Natural killer cell treated with Interleukin-12 subunit alpha and Interleukin-12 subunit beta and Interleukin-15 and Interleukin-18, amount 100 ng/mL, for 72 hours (primary cell): ENCODE measurements around the gene CCDC73. TPM values are rescaled to one million over a fixed set of nuclear protein-coding genes. Genes with fewer than 3 reads are reported as not detected.
"Not testable (repeated sequence)": the region's sequence is repeated elsewhere in the genome, so short reads cannot be mapped to it uniquely, and the experiment has no call there.

Source experiments
- ATAC-seq, 2 donors: fragments of 150-1000 bp; cut with Tn5 transposase in 1 of 2; sonication (Bioruptor Pico), chemical (Tn5 transposase) in 1 of 2; 2 replicates each; pipeline ENCODE4 v1.10.0; 2021
- DNase-seq: peaks from one replicate; pipeline ENCODE4 v3.0.0; 2022; ENCODE audit warnings: low spot score
- H3K27ac Mint-ChIP-seq, 2 donors: 1 replicate in 1 of 2; 2 replicates in 1 of 2; pipeline ENCODE4 v1.8.0; 2022; ENCODE audit warnings: mixed read lengths in 2 of 2, mild to moderate bottlenecking in 1 of 2, moderate library complexity in 1 of 2
- H3K27me3 Mint-ChIP-seq, 2 donors: 1 replicate in 1 of 2; 2 replicates in 1 of 2; pipeline ENCODE4 v1.8.0; 2022; ENCODE audit warnings: mixed read lengths in 2 of 2
- H3K36me3 Mint-ChIP-seq: one replicate; pipeline ENCODE4 v1.8.0; 2022; ENCODE audit warnings: mixed read lengths
- H3K4me1 Mint-ChIP-seq, 2 donors: 1 replicate in 1 of 2; 2 replicates in 1 of 2; pipeline ENCODE4 v1.8.0; 2022; ENCODE audit warnings: low read depth in 2 of 2, mixed read lengths in 2 of 2, mild to moderate bottlenecking in 1 of 2
- H3K4me3 Mint-ChIP-seq: one replicate; pipeline ENCODE4 v1.8.0; 2022; ENCODE audit warnings: mixed read lengths
- H3K9me3 Mint-ChIP-seq: 2 replicates; pipeline ENCODE4 v1.8.0; 2022; ENCODE audit warnings: mixed read lengths
- total RNA-seq, 2 donors: library from RNA; stranded (reverse); gene quantifications; one replicate each; pipeline ENCODE4 v1.2.3, GENCODE V29; 2022

CCDC73 gene
- total RNA-seq, 2 donors from 2014 or later: 0.10 TPM; not detected in 1

- Mint-ChIP-seq H3K4me1 (peaks cover 0 to 10% of the 10 kb centered on the region in 2 donors), H3K27me3 (peaks cover 3 to 13% of the 10 kb centered on the region in 2 donors)
- H3K4me3 Mint-ChIP-seq, ATAC-seq, H3K9me3 Mint-ChIP-seq, DNase-seq, H3K27ac Mint-ChIP-seq, H3K36me3 Mint-ChIP-seq: not testable (repeated sequence)
Observed at GRCh38 chr11:32823617-32824016, 29.2 kb upstream of the CCDC73 start.

DNA sequence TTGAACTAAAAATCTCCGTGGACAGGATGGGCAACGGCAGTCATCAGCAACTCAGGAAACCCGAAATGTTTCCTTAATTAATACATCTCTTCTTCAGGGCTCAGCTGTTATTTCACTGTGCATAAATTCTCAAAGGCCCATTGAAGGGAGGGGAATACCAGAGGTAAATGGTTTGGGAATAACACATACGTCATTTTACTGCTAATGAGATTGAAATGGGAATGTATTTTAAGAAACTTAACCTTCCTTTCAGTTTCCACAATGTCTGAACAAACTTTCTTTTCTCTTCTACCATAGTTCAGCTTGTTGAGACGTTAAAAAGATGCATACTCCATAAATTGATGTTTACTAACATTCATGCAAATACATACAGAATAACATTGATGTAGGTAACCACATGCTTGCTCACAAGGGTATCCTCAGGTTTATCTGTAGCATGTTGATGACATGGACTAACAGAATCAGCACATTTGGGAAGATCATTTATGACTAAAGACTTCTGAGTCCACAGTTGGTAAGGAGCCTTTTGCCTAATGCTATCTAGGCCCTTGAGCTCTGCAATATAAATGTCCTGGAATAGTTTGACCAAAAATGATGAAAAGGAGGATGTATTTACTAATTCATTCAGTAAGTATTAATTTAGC, 27.6 kb upstream of the CCDC73 start:
- Mint-ChIP-seq H3K4me1 (peaks cover 0 to 10% of the 10 kb centered on the region in 2 donors), H3K27ac (no peak overlapping the region), H3K4me3 (no peak overlapping the region), H3K9me3 (no peaks in the 10 kb centered on the region), H3K36me3 (no peaks in the 10 kb centered on the region), H3K27me3 (peaks cover 7 to 16% of the 10 kb centered on the region in 2 donors)
- DNase-seq (no peak), ATAC-seq (no peak)

DNA sequence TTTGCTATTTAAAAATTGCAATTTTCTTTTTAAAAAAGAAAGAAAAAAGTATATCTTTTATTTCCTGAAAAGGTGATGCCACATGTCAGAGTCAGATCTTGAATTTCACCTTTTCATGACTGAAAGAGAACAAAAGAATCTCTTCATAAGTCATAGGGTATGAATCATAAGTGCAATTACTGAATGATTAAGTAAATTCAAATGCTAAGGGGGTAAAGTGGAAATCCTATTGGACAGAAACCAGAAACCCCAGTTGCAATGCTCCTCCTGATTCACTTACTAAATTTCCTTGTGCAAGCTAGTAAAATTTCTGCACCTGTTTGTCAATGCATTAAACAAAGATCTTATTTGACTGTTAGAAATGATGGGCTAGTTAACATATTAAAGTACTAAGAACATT, 27.1 kb upstream of the CCDC73 start:
- ATAC-seq (peak in 1 of 2 donors; percentile 38), DNase-seq (no peak)
- H3K9me3 Mint-ChIP-seq: no peaks in the 10 kb centered on the region
- peaks cover 0 to 10% of the 10 kb centered on the region in 2 donors for H3K4me1 Mint-ChIP-seq
- H3K36me3 Mint-ChIP-seq: no peaks in the 10 kb centered on the region
- H3K27ac Mint-ChIP-seq: no peak overlapping the region
- no peak overlapping the region for H3K4me3 Mint-ChIP-seq
- H3K27me3 Mint-ChIP-seq: peaks cover 7 to 16% of the 10 kb centered on the region in 2 donors

DNA sequence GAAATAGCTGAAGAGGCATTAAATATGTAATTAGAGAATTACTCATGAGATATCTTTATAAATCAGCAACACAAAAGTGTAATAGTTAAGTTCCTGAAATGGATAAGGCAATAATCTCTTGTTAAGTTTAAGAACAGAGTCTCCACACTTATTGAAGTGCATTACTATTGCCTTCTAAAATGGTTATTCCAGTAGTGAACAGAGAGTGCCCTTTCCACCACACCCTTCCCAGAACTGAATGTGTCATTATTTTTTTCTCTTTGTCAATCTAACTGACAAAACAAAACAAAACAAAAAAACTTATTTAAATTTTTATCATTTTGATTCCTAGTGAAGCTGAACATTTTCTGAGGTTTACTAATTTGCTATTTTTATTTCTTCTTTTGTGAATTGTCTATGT, 26.0 kb upstream of the CCDC73 start:
- Mint-ChIP-seq H3K27ac (no peak overlapping the region), H3K9me3 (no peaks in the 10 kb centered on the region), H3K4me1 (peaks cover 0 to 10% of the 10 kb centered on the region in 2 donors), H3K27me3 (peaks cover 10 to 16% of the 10 kb centered on the region in 2 donors), H3K36me3 (no peaks in the 10 kb centered on the region), H3K4me3 (no peak overlapping the region)
- no peak for DNase-seq
- ATAC-seq: no peak

DNA sequence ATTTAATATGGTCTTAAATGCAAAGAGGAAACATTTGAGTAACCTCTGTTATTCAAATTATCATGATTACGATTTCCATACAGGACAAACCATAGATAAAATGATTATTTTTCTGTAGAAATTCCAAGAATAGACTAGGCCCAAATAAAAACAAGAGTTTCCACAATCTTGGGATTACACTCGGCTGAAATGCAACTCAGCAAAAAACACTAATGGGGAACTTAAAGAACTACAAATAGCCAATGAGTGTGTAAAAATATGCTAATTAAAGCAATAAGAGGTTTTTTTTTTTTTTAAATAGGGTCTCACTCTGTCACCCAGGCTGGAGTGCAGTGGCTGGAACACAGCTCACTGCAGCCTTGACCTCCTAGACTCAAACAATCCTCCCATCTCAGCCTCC, 24.7 kb upstream of the CCDC73 start:
- Mint-ChIP-seq H3K36me3 (no peaks in the 10 kb centered on the region), H3K9me3 (no peaks in the 10 kb centered on the region), H3K4me3 (no peak overlapping the region), H3K27me3 (peaks cover 10 to 16% of the 10 kb centered on the region in 2 donors), H3K4me1 (peaks cover 0 to 10% of the 10 kb centered on the region in 2 donors), H3K27ac (no peak overlapping the region)
- DNase-seq (no peak), ATAC-seq (no peak)

DNA sequence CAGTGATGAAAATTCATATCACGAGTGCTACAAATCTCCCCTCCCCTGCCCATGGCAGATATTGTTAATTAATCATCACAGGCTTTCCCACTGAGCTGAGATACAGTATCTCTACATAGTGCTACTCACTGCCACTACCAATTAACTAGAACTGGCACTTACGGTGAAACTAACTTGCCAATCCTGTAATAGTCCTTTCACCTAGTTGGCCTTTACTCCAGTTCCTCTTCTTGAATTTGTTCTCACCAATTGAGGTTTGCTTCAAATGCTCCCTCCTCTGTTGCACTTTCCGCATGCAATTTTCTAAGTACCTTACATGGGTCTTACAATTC, 23.4 kb upstream of the CCDC73 start:
- no peaks in the 10 kb centered on the region for H3K36me3 Mint-ChIP-seq
- ATAC-seq: no peak
- H3K27ac Mint-ChIP-seq: no peak overlapping the region
- H3K27me3 Mint-ChIP-seq: peaks cover 10 to 16% of the 10 kb centered on the region in 2 donors
- H3K4me1 Mint-ChIP-seq: peaks cover 0 to 10% of the 10 kb centered on the region in 2 donors
- H3K9me3 Mint-ChIP-seq: no peaks in the 10 kb centered on the region
- DNase-seq: no peak
- H3K4me3 Mint-ChIP-seq: no peak overlapping the region

DNA sequence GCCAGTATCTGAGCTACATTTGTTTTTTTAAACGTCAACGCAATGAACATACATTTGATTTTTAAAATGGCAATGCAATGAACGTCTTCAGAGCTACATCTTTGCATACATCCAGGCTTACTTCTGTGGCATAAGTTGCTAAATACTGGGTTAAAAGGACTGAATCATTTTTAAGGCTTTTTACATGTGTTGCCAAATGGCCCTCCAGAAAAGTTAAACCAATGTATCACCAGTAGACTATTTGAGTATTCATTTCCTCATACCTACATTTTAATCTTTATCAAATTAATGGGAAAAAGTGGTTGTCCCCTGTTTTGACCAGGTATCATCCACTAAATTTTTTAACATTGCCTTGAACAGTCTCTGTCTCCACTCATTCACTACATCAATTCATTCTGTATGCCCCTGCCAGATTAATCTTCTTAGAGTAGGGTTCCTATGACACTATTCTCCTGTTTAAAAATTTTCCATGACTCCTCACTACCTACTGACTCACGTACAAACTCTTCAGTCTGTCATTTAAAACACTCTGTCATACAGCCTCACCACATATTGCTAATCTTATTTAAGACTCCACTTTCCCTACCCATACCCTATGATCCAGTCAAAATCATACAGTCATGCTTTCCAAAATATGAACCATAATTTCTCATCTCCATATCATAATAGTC, 22.9 kb upstream of the CCDC73 start:
- ATAC-seq (no peak), DNase-seq (no peak)
- H3K36me3 Mint-ChIP-seq: no peaks in the 10 kb centered on the region
- H3K27me3 Mint-ChIP-seq: peaks cover 10 to 14% of the 10 kb centered on the region in 2 donors
- peaks cover 0 to 8% of the 10 kb centered on the region in 2 donors for H3K4me1 Mint-ChIP-seq
- no peak overlapping the region for H3K4me3 Mint-ChIP-seq
- H3K9me3 Mint-ChIP-seq: no peaks in the 10 kb centered on the region
- no peak overlapping the region for H3K27ac Mint-ChIP-seq

- H3K9me3 Mint-ChIP-seq: no peaks in the 10 kb centered on the region
- peaks cover 0 to 2% of the 10 kb centered on the region in 2 donors for H3K27me3 Mint-ChIP-seq
- H3K27ac Mint-ChIP-seq: no peak overlapping the region
- ATAC-seq: peak in 1 of 2 donors; percentile 71
- DNase-seq: no peak
- no peak overlapping the region for H3K4me3 Mint-ChIP-seq
- H3K4me1 Mint-ChIP-seq: no peaks in the 10 kb centered on the region
- H3K36me3 Mint-ChIP-seq: no peaks in the 10 kb centered on the region
Observed at GRCh38 chr11:32809313-32809712, 14.9 kb upstream of the CCDC73 start.

- Mint-ChIP-seq H3K27me3 (peaks cover 3 to 8% of the 10 kb centered on the region in 2 donors), H3K4me3 (no peak overlapping the region), H3K27ac (no peak overlapping the region), H3K36me3 (no peaks in the 10 kb centered on the region), H3K9me3 (no peaks in the 10 kb centered on the region), H3K4me1 (peaks cover 2 to 7% of the 10 kb centered on the region in 2 donors)
- no peak for DNase-seq
- ATAC-seq: no peak
Observed at GRCh38 chr11:32796425-32796824, 2.0 kb upstream of the CCDC73 start.

- no peak overlapping the region for H3K27ac Mint-ChIP-seq
- H3K27me3 Mint-ChIP-seq: peaks cover 8 to 13% of the 10 kb centered on the region in 2 donors
- H3K4me3 Mint-ChIP-seq: peak overlapping the region; percentile 56
- no peaks in the 10 kb centered on the region for H3K36me3 Mint-ChIP-seq
- H3K4me1 Mint-ChIP-seq: peaks cover 2 to 7% of the 10 kb centered on the region in 2 donors
- H3K9me3 Mint-ChIP-seq: no peaks in the 10 kb centered on the region
- ATAC-seq (peak in 1 of 2 donors; percentile 58), DNase-seq (peak; percentile 65)
Observed at GRCh38 chr11:32792948-32793475, 1.4 kb downstream of the CCDC73 start.

DNA sequence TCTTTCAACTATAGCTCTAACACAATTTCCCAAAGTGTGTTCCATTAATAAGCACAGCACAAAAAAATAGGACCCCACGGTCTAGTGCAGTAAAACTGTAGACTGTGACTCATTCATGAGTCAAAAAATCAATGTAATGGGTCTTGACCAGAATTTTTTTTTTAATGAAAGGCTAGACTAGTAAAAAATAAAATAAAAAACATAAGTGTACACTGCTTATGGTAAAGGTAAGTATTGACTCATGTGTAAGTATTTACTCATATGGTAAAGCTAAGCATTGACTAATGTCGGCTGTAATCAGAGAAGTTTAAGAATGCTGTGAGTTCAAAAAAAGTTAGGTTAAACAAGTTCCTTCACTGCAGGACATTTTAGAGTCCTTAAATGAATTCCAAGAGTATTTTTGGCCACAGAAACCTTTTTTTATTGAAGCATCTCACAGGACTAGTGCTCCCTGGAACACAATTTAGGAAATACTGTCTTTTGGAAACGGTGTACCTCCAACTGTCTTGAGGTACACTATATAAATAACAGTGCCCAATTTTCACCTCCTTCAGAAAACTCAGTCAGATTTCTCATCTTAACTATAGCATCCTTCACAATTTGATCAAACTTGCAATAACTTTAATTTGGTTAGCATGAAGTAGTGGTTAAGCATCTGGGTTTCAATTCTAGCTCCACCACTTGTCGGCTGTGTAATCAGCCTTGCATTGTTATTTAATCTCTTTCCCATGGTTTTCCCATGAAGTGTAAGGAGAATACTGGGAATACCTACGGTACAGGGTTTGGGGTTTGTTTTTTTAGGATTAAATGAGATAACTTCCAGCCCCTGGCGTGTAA, 2.1 kb downstream of the CCDC73 start:
- H3K27me3 Mint-ChIP-seq: peaks cover 8 to 16% of the 10 kb centered on the region in 2 donors
- H3K27ac Mint-ChIP-seq: no peak overlapping the region
- DNase-seq (no peak), ATAC-seq (no peak)
- no peaks in the 10 kb centered on the region for H3K9me3 Mint-ChIP-seq
- H3K4me1 Mint-ChIP-seq: peaks cover 2 to 7% of the 10 kb centered on the region in 2 donors
- no peaks in the 10 kb centered on the region for H3K36me3 Mint-ChIP-seq
- no peak overlapping the region for H3K4me3 Mint-ChIP-seq

DNA sequence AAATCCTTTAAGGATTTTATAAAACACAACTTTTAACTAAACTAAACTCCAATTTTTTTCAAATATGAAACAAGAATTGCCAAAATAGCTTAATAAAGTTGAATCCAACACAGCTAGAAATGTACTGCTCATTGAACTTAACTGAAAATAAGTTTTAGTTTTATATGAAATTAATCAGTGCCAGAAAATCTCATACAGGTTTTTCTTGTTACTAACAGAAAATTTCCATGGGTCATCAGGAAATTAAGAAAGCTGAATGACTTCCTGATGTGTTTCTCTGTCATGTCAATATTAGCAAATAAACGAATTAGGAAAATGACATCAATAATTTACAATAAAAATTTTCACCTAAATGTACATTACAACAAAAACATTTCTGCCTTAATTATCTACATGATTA, 3.5 kb downstream of the CCDC73 start:
- DNase-seq (no peak), ATAC-seq (no peak)
- Mint-ChIP-seq H3K9me3 (no peaks in the 10 kb centered on the region), H3K4me3 (no peak overlapping the region), H3K27ac (no peak overlapping the region), H3K4me1 (peaks cover 2 to 7% of the 10 kb centered on the region in 2 donors), H3K27me3 (peaks cover 8 to 16% of the 10 kb centered on the region in 2 donors), H3K36me3 (no peaks in the 10 kb centered on the region)

DNA sequence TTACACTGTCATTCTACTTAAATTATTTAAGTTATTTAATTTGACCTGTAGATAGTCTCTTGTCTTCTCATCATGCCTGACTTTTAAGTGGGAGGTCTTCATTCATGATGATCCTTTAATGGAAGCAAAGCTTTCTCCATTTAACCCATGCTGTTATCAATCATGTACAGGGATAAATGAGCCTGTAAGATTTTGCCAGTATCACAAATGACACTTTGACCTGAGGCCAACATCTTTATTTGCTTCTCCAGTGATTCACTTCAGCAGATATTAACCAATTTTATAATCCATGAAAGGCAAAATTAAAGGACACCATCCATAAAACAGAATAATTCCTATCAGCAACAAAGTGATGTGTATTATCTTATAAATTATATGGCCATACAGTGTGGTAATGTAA, 7.7 kb downstream of the CCDC73 start:
- Mint-ChIP-seq H3K27ac (no peak overlapping the region), H3K27me3 (peaks cover 6 to 12% of the 10 kb centered on the region in 2 donors), H3K4me3 (no peak overlapping the region), H3K9me3 (no peaks in the 10 kb centered on the region), H3K36me3 (no peaks in the 10 kb centered on the region), H3K4me1 (no peaks in the 10 kb centered on the region)
- DNase-seq (no peak), ATAC-seq (no peak)

DNA sequence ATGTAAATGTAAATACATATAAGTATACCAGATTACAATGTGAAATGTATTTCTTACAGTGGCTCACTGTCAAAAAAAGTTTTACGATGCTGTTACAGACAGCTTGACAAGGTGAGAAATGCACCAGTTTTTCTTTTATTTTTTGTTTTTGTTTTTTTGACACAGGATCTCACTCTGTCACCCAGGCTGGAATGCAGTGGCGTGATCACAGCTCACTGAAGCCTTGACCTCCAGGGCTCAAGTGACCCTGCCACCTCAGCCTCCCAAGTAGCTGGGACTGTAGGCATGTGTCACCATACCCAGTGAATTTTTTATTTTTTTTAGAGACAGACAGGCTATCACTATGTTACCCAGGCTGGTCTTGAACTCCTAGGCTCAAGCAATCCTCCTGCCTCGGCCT, 9.2 kb downstream of the CCDC73 start:
- H3K4me1 Mint-ChIP-seq: no peaks in the 10 kb centered on the region
- H3K9me3 Mint-ChIP-seq: no peaks in the 10 kb centered on the region
- H3K27me3 Mint-ChIP-seq: peaks cover 5 to 7% of the 10 kb centered on the region in 2 donors
- no peak overlapping the region for H3K27ac Mint-ChIP-seq
- H3K4me3 Mint-ChIP-seq: no peak overlapping the region
- no peaks in the 10 kb centered on the region for H3K36me3 Mint-ChIP-seq
- ATAC-seq (no peak), DNase-seq (no peak)
